Breast epithelium (tissue), 3 donors: Measurements from ENCODE around the gene ZBTB45.

ENCODE experiments used
- POLR2A ChIP-seq: fragments of 450-650 bp; IDR thresholded peaks from one replicate; pipeline ENCODE4 v1.6.1; 2016; ENCODE audit warnings: antibody characterized with exemption, mild to moderate bottlenecking, moderate library complexity
- POLR2AphosphoS5 ChIP-seq, 3 donors: sonication (generic); formaldehyde crosslinking; IDR thresholded peaks; one replicate each; pipeline ENCODE4 v1.6.1; 2017; ENCODE audit warnings: antibody characterized with exemption in 3 of 3
- TF ChIP-seq, protein P1 (sequence below), 3 donors: fragments of 450-650 bp; IDR thresholded peaks; one replicate each; pipeline ENCODE4 v1.5.1; 2016 to 2017; ENCODE audit warnings: antibody characterized with exemption in 3 of 3, mild to moderate bottlenecking in 3 of 3, moderate library complexity in 3 of 3

DNA sequence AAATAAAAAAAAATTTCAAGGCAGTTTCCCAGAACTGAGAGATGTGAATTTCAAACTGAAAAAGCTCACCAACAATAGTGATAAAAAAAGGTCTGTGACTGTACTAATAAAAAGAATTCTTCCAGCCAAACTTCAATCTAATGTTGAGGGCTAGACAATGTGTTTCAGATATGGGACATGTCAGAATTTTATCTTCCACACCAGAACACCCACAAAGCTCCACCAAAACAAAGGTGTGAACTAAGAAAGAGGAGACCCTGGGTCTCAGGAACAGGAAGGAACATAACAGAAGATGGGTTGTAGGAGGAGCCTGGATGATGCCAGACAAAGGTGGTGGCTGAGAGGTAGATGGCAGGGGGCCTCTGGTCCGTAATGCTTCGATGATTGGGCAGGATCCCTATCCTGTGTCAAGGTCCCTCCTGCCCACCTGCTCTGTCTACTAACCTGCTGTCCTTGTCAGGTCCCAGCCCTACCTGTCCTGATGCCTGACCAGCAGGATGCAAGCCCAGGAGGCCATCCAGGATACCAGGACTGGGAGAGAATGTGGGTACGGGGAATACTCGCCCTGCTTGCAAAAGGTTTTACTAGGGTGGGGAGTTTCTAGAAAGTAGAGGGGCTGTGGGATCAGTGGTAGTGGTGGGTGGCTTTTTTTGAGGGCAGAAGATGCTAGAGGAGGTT, 49.0 kb upstream of the ZBTB45 start:
- no peak for TF ChIP-seq POLR2A
- TF ChIP-seq, protein P1, sequence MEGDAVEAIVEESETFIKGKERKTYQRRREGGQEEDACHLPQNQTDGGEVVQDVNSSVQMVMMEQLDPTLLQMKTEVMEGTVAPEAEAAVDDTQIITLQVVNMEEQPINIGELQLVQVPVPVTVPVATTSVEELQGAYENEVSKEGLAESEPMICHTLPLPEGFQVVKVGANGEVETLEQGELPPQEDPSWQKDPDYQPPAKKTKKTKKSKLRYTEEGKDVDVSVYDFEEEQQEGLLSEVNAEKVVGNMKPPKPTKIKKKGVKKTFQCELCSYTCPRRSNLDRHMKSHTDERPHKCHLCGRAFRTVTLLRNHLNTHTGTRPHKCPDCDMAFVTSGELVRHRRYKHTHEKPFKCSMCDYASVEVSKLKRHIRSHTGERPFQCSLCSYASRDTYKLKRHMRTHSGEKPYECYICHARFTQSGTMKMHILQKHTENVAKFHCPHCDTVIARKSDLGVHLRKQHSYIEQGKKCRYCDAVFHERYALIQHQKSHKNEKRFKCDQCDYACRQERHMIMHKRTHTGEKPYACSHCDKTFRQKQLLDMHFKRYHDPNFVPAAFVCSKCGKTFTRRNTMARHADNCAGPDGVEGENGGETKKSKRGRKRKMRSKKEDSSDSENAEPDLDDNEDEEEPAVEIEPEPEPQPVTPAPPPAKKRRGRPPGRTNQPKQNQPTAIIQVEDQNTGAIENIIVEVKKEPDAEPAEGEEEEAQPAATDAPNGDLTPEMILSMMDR (IDR thresholded peaks at IDR 0.05), result no peak
- TF ChIP-seq POLR2AphosphoS5 (IDR thresholded peaks at IDR 0.05), result no peak
